Activated naive CD4-positive, alpha-beta T cell treated with anti-CD3 and anti-CD28 coated beads, Interleukin-2, amount 10 ng/mL, durations not matched to agents 7 days and 5 days (primary cell): ENCODE measurements around the gene DNAI4.
"Not testable (repeated sequence)": the region's sequence is repeated elsewhere in the genome, so short reads cannot be mapped to it uniquely, and the experiment has no call there.

Experiments
- CTCF ChIA-PET: fragments of 350-600 bp; sonication (Branson Sonifier 250); formaldehyde crosslinking; loops from one replicate; lab custom pipeline; 2021; ENCODE audit warnings: antibody characterized with exemption; lab: Charles Lee
- DNase-seq: peaks from one replicate; pipeline ENCODE4 v3.0.0-alpha.2; 2020
- H3K27ac Mint-ChIP-seq: one replicate; pipeline ENCODE4 v1.8.0; 2021; ENCODE audit warnings: mild to moderate bottlenecking, moderate library complexity, mixed read lengths
- H3K27me3 Mint-ChIP-seq: one replicate; pipeline ENCODE4 v1.8.0; 2021; ENCODE audit warnings: mild to moderate bottlenecking, mixed read lengths
- H3K36me3 Mint-ChIP-seq: one replicate; pipeline ENCODE4 v1.8.0; 2021; ENCODE audit warnings: mixed read lengths
- H3K4me1 Mint-ChIP-seq: one replicate; pipeline ENCODE4 v1.8.0; 2021; ENCODE audit warnings: mixed read lengths
- H3K4me3 Mint-ChIP-seq: one replicate; pipeline ENCODE4 v1.8.0; 2021; ENCODE audit warnings: mild to moderate bottlenecking, moderate library complexity, mixed read lengths
- H3K9me3 Mint-ChIP-seq: one replicate; pipeline ENCODE4 v1.8.0; 2021; ENCODE audit warnings: mixed read lengths

Gene DNAI4

GRCh38 chr1:66917476-66917875 is 7.2 kb downstream of the DNAI4 start:
- peaks cover 16% of the 10 kb centered on the region for H3K36me3 Mint-ChIP-seq
- DNase-seq, result no peak
- H3K4me3 Mint-ChIP-seq, result no peak overlapping the region
- peaks cover 6% of the 10 kb centered on the region for H3K9me3 Mint-ChIP-seq
- H3K4me1 Mint-ChIP-seq, result peaks cover 4% of the 10 kb centered on the region
- no peak overlapping the region for H3K27ac Mint-ChIP-seq
- CTCF ChIA-PET, result no interaction called here
- no peaks in the 10 kb centered on the region for H3K27me3 Mint-ChIP-seq

DNA sequence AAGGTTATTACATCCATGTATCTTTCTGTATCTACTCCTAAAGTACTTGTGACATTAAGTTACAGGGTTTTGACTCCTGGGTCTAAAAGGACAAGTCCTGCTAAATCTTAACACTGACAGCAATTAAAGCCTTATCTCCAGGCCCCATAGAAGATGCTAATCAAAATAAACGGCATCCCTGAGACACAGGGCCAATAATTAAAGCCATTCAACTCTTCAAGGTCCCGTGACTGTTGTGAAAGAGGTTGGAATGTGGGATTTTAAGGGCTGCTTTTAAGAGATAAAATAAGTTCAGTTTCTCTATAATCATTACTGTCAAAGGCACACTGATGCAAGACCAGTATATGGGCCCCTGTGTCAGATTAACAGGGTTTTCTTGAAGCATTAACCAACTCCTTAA is 8.3 kb downstream of the DNAI4 start:
- Mint-ChIP-seq H3K36me3 (peaks cover 14% of the 10 kb centered on the region), H3K4me1 (no peaks in the 10 kb centered on the region), H3K9me3 (peaks cover 6% of the 10 kb centered on the region), H3K27ac (no peak overlapping the region), H3K27me3 (no peaks in the 10 kb centered on the region), H3K4me3 (no peak overlapping the region)
- CTCF ChIA-PET, result no interaction called here
- no peak for DNase-seq

DNA sequence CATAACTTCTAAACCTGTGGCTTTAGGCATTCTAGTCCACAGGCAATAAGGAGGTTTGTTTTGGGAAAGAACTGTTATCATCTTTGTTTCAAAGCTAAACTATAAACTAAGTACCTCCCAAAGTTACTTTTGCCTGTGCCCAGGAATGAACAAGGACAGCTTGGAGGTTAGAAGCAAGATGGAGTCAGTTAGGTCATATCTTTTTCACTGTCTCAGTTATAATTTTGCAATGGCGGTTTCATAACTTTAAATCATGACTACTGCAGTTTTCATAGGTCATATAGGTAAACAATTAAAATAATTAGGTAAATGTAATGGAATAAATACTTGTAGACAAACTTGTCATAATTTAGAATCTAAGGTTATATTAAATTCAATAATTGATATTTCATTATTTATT is 9.5 kb downstream of the DNAI4 start:
- CTCF ChIA-PET, result interaction anchor here (0.6 kb wide), 1 partner anchor 341 kb away, joined by 3 read pairs; no protein-coding TSS in a partner anchor
- not testable (repeated sequence) for H3K27me3 Mint-ChIP-seq, DNase-seq, H3K27ac Mint-ChIP-seq, H3K4me3 Mint-ChIP-seq, H3K9me3 Mint-ChIP-seq, H3K4me1 Mint-ChIP-seq
- H3K36me3 Mint-ChIP-seq, result peaks cover 14% of the 10 kb centered on the region

GRCh38 chr1:66893712-66894111 is 30.9 kb downstream of the DNAI4 start:
- Mint-ChIP-seq H3K27me3 (peaks cover 11% of the 10 kb centered on the region), H3K4me3 (no peak overlapping the region), H3K36me3 (no peaks in the 10 kb centered on the region), H3K9me3 (no peaks in the 10 kb centered on the region), H3K4me1 (no peaks in the 10 kb centered on the region), H3K27ac (no peak overlapping the region)
- CTCF ChIA-PET, result no interaction called here
- no peak for DNase-seq

DNA sequence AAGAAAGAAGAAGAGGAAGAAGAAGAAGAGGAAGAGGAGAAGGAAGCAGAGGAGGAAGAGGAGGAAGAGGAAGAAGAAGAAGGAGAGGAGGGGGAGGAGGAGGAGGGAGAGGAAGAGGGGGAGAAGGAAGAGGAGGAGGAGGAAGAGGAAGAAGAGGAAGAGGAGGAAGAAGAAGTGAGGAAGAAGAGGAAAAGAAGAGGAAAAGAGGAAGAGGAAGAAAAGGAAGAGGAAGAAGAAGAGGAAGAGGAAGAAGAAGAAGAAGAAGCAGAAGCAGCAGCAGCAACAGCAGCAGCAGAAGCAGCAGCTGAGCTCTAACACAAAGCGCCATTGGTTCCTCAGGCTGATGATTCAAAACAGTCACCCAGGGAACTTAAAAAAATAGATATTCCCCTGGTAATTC is 34.0 kb downstream of the DNAI4 start:
- no peaks in the 10 kb centered on the region for H3K4me1 Mint-ChIP-seq
- DNase-seq, result no peak
- no peak overlapping the region for H3K4me3 Mint-ChIP-seq
- H3K27me3 Mint-ChIP-seq, result peaks cover 11% of the 10 kb centered on the region
- CTCF ChIA-PET, result no interaction called here
- no peaks in the 10 kb centered on the region for H3K9me3 Mint-ChIP-seq
- H3K27ac Mint-ChIP-seq, result no peak overlapping the region
- H3K36me3 Mint-ChIP-seq, result no peaks in the 10 kb centered on the region

- Mint-ChIP-seq H3K36me3 (no peaks in the 10 kb centered on the region), H3K9me3 (no peaks in the 10 kb centered on the region), H3K27ac (no peak overlapping the region), H3K4me3 (no peak overlapping the region), H3K4me1 (no peaks in the 10 kb centered on the region), H3K27me3 (peaks cover 11% of the 10 kb centered on the region)
- CTCF ChIA-PET, result no interaction called here
- no peak for DNase-seq
Measured at GRCh38 chr1:66889030-66889429, 35.6 kb downstream of the DNAI4 start.

DNA sequence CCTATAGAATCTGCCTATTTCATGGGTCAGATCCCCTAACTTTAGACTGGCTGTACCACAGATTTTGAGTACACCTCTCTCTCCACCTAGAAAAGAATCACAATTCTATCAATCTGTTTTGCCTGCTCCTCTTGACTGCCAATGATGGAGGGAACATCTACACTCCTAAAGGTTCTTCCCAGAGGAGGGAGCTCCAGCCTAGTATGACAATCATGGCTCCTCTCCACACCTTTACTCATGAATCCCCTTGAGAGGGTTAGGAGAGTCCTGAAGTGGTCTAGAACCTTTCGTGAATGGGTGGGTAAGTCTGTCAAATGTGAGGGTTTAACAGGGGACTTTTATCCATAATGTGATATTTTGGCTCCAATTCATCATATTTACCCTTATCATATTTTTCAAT is 48.0 kb downstream of the DNAI4 start:
- Mint-ChIP-seq H3K36me3 (no peaks in the 10 kb centered on the region), H3K9me3 (peaks cover 5% of the 10 kb centered on the region), H3K27ac (no peak overlapping the region), H3K27me3 (no peaks in the 10 kb centered on the region), H3K4me1 (no peaks in the 10 kb centered on the region), H3K4me3 (no peak overlapping the region)
- CTCF ChIA-PET, result no interaction called here
- no peak for DNase-seq

GRCh38 chr1:66873111-66873510 is 51.5 kb downstream of the DNAI4 start:
- Mint-ChIP-seq H3K36me3 (no peaks in the 10 kb centered on the region), H3K9me3 (no peaks in the 10 kb centered on the region), H3K27ac (no peak overlapping the region), H3K27me3 (no peaks in the 10 kb centered on the region), H3K4me1 (no peaks in the 10 kb centered on the region), H3K4me3 (no peak overlapping the region)
- no peak for DNase-seq
- CTCF ChIA-PET, result interaction anchor here (0.9 kb wide), 1 partner anchor 64 kb away, joined by 3 read pairs; no protein-coding TSS in a partner anchor

DNA sequence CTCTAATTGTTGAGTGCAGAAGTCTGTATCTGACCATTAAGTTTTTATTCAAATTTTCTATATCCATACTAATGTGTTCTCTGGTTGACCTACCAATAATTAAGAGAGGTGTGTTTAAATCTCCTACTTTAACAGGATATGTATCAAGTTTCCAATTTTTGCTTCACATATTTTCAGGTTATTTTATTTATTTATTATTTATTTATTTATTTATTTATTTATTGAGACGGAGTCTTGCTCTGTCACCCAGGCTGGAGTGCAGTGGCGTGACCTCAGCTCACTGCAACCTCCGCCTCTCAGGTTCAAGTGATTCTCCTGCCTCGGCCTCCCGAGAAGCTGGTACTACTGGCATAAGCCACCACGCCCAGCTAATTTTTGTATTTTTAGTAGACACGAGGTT is 52.6 kb downstream of the DNAI4 start:
- H3K27me3 Mint-ChIP-seq, H3K36me3 Mint-ChIP-seq, CTCF ChIA-PET, H3K4me1 Mint-ChIP-seq, DNase-seq, H3K4me3 Mint-ChIP-seq, H3K27ac Mint-ChIP-seq, H3K9me3 Mint-ChIP-seq: not testable (repeated sequence)

DNA sequence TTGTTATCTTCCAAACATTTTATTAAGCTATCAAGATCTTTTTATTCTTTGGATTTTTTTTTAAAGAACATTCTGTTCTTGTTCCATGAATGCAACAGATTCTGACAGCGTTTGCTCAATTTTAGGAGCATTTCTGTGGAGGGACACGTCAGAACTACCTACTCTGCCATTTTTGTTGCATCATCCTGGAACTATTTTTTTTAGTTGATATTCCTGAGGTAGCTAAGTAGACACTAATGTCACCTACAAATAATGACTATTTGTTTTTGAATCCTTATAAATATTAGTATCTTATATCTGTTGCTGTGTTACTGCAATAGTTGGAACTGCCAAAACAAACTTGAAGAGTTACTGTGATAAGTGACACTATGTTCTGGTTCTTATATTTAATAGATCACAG is 57.2 kb downstream of the DNAI4 start:
- no peaks in the 10 kb centered on the region for H3K36me3 Mint-ChIP-seq
- DNase-seq, result no peak
- no peaks in the 10 kb centered on the region for H3K9me3 Mint-ChIP-seq
- no peaks in the 10 kb centered on the region for H3K4me1 Mint-ChIP-seq
- CTCF ChIA-PET, result no interaction called here
- H3K27me3 Mint-ChIP-seq, result no peaks in the 10 kb centered on the region
- H3K27ac Mint-ChIP-seq, result no peak overlapping the region
- no peak overlapping the region for H3K4me3 Mint-ChIP-seq

GRCh38 chr1:66860529-66860928 is 64.1 kb downstream of the DNAI4 start:
- no peak for DNase-seq
- no peaks in the 10 kb centered on the region for H3K36me3 Mint-ChIP-seq
- no peak overlapping the region for H3K4me3 Mint-ChIP-seq
- H3K27ac Mint-ChIP-seq, result no peak overlapping the region
- CTCF ChIA-PET, result no interaction called here
- H3K27me3 Mint-ChIP-seq, result no peaks in the 10 kb centered on the region
- H3K4me1 Mint-ChIP-seq, result no peaks in the 10 kb centered on the region
- no peaks in the 10 kb centered on the region for H3K9me3 Mint-ChIP-seq

DNA sequence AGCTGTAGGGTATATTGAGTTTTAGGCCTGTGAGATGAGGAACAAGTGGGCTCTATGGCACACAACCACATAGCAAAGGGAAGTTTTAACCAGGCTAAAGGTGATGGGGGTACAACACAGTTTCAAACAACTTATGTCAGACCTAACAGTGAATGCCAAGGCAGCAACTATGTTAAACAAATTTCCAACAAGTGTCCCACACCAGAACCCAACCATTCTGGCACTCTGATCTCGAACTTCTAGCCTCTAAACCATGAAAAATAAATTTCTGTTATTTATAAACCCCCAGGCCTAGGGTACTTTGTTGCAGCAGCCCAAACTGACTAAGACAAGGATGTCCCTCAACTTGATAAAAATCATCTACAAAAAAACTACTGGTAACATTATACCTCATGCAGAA is 71.3 kb downstream of the DNAI4 start:
- no peak overlapping the region for H3K27ac Mint-ChIP-seq
- H3K4me1 Mint-ChIP-seq, result no peaks in the 10 kb centered on the region
- no peak overlapping the region for H3K4me3 Mint-ChIP-seq
- CTCF ChIA-PET, result no interaction called here
- no peaks in the 10 kb centered on the region for H3K27me3 Mint-ChIP-seq
- no peak for DNase-seq
- no peaks in the 10 kb centered on the region for H3K9me3 Mint-ChIP-seq
- H3K36me3 Mint-ChIP-seq, result no peaks in the 10 kb centered on the region

- CTCF ChIA-PET, result no interaction called here
- DNase-seq, result no peak
- no peaks in the 10 kb centered on the region for H3K9me3 Mint-ChIP-seq
- no peaks in the 10 kb centered on the region for H3K27me3 Mint-ChIP-seq
- no peak overlapping the region for H3K4me3 Mint-ChIP-seq
- H3K36me3 Mint-ChIP-seq, result no peaks in the 10 kb centered on the region
- no peaks in the 10 kb centered on the region for H3K4me1 Mint-ChIP-seq
- H3K27ac Mint-ChIP-seq, result no peak overlapping the region
Measured at GRCh38 chr1:66852870-66853269, 71.8 kb downstream of the DNAI4 start.

DNA sequence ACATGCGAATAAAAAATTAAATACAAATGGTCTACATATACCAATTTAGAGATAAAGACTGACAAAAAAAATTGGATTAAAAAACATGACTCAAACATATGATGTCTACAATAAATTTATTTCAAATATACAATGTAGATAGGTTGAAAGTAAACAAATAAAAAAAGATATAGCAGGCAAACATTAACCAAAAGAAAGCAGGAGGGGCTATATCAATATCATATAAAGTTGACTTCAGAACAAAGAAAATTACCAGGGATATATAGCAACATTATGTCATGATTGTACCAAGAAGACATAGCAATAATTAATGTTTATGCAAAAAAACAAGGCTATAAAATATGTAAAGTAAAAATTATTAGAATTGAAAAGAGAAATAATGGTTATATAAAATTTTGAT is 73.7 kb downstream of the DNAI4 start:
- no peaks in the 10 kb centered on the region for H3K4me1 Mint-ChIP-seq
- CTCF ChIA-PET, result no interaction called here
- H3K4me3 Mint-ChIP-seq, result no peak overlapping the region
- no peaks in the 10 kb centered on the region for H3K36me3 Mint-ChIP-seq
- H3K9me3 Mint-ChIP-seq, result no peaks in the 10 kb centered on the region
- no peak for DNase-seq
- H3K27ac Mint-ChIP-seq, result no peak overlapping the region
- no peaks in the 10 kb centered on the region for H3K27me3 Mint-ChIP-seq

GRCh38 chr1:66848193-66848592 is 76.5 kb downstream of the DNAI4 start:
- H3K4me1 Mint-ChIP-seq, result no peaks in the 10 kb centered on the region
- H3K27me3 Mint-ChIP-seq, result no peaks in the 10 kb centered on the region
- no peaks in the 10 kb centered on the region for H3K9me3 Mint-ChIP-seq
- H3K36me3 Mint-ChIP-seq, result no peaks in the 10 kb centered on the region
- H3K4me3 Mint-ChIP-seq, result no peak overlapping the region
- CTCF ChIA-PET, result no interaction called here
- no peak overlapping the region for H3K27ac Mint-ChIP-seq
- no peak for DNase-seq

DNA sequence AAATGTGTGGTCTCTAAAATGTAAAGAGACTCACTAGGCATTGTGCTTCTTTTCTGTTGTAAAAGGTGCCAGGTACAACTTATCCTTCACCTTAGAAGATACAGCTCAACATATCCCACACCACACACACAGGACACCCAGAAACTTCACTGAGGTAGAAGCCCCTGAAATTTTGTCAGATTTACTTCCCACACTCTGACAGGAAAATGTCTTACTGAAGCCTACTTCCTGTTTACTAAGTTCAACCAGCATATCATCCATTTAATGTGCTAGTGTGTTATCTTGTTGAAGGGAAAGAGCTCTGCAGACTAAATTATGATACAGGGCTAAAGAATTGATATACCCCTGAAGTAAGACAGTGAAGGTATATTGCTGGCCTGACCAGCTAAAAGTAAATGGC is 83.7 kb downstream of the DNAI4 start:
- peaks cover 16% of the 10 kb centered on the region for H3K4me1 Mint-ChIP-seq
- CTCF ChIA-PET, result interaction anchor here (0.8 to 1.6 kb wide), 2 partner anchors 84 to 309 kb away, joined by 3 read pairs; partner anchors contain the start of genes DNAI4 and MIER1
- no peaks in the 10 kb centered on the region for H3K27me3 Mint-ChIP-seq
- no peak overlapping the region for H3K4me3 Mint-ChIP-seq
- H3K36me3 Mint-ChIP-seq, result peaks cover 7% of the 10 kb centered on the region
- H3K27ac Mint-ChIP-seq, result peak overlapping the region; percentile 79
- peaks cover 6% of the 10 kb centered on the region for H3K9me3 Mint-ChIP-seq
- no peak for DNase-seq
